Measurements from ENCODE around the gene GJA4. TPM values are rescaled to one million over a fixed set of nuclear protein-coding genes. Genes with fewer than 3 reads are reported as not detected.

GJA4 gene
- total RNA-seq, 1 experiment from 2014 or later: 1.4 TPM

GRCh38 chr1:34761176-34761761 lies 31.5 kb upstream of the GJA4 start:
- H2BK20ac ChIP-seq (ENCODE audit: low read depth, low read length, poor library complexity, severe bottlenecking): no peak overlapping the region
- no peak overlapping the region for H3K18ac ChIP-seq (ENCODE audit: insufficient read length, low read depth, low read length)
- no peak for DNase-seq
- no peak overlapping the region for H2BK120ac ChIP-seq (ENCODE audit: low read depth, low read length, poor library complexity, severe bottlenecking)
- no peaks in the 10 kb centered on the region for H3K79me2 ChIP-seq (ENCODE audit: insufficient read depth, low read length)
- WGBS (ENCODE audit: extremely low coverage, insufficient read length, low lambda C conversion rate): no CpG with 5 or more reads among the region's 33 CpGs
- H2BK15ac ChIP-seq (ENCODE audit: low read depth, low read length): no peak overlapping the region
- H4K91ac ChIP-seq (ENCODE audit: insufficient read length, low read depth, low read length): no peak overlapping the region
- H2AK5ac ChIP-seq (ENCODE audit: insufficient read length, low read length): no peak overlapping the region
- no peak overlapping the region for H3K23ac ChIP-seq (ENCODE audit: insufficient read length, low read depth, low read length)
- no peak overlapping the region; the same call in 1 of the 2 replicates for H3K14ac ChIP-seq (ENCODE audit: insufficient read depth, low read length)
- Mint-ChIP-seq H3K9me3 (no peaks in the 10 kb centered on the region; a peak in 1 of 5 replicates), H3K4me1 (peaks cover 22 to 24% of the 10 kb centered on the region in 2 experiments), H3K27me3 (ENCODE audit: low read depth) (peaks cover 6% of the 10 kb centered on the region), H3K4me3 (no peak overlapping the region), H3K27ac (no peak overlapping the region), H3K36me3 (ENCODE audit: insufficient read depth in 1 of 3, low read depth in 3 of 3) (no peaks in the 10 kb centered on the region; a peak in 1 of 7 replicates)
- H3K23me2 ChIP-seq (ENCODE audit: insufficient read length, low read depth, low read length, poor library complexity, severe bottlenecking): no peaks in the 10 kb centered on the region
- H2BK12ac ChIP-seq (ENCODE audit: insufficient read length, low read depth, low read length): no peak overlapping the region
- H3K79me1 ChIP-seq (ENCODE audit: insufficient read depth, low read depth, low read length, poor library complexity, severe bottlenecking): no peaks in the 10 kb centered on the region
- H3K27ac ChIP-seq (ENCODE audit: insufficient read length, low read depth, low read length): no peak overlapping the region
- no peaks in the 10 kb centered on the region for H3K27me3 ChIP-seq (ENCODE audit: insufficient read depth, low read length)
- H4K20me1 ChIP-seq (ENCODE audit: control insufficient read depth, insufficient read depth, insufficient read length): no peaks in the 10 kb centered on the region
- no peak overlapping the region for H3K9ac ChIP-seq (ENCODE audit: extremely low read depth, insufficient read length, low read length)
- no peak overlapping the region for H3T11ph ChIP-seq (ENCODE audit: low read length)
- no peak overlapping the region for H4K8ac ChIP-seq (replicated peaks; ENCODE audit: insufficient read length, low read depth, low read length)
- no peak overlapping the region for H3K4ac ChIP-seq (ENCODE audit: low read depth, low read length)
- no peak for TF ChIP-seq CTCF (conservative IDR thresholded peaks at IDR 0.05)
- H3K4me1 ChIP-seq (ENCODE audit: insufficient read depth, low read length): peaks cover 6% of the 10 kb centered on the region; the same call in 1 of the 2 replicates
- H3K56ac ChIP-seq (ENCODE audit: insufficient read length, low read depth, low read length): no peak overlapping the region
- H2BK5ac ChIP-seq (ENCODE audit: insufficient read length, low read length): no peak overlapping the region
- no peak overlapping the region for H3K4me2 ChIP-seq (ENCODE audit: insufficient read depth, insufficient read length, low read length)
- H4K5ac ChIP-seq (ENCODE audit: insufficient read length, low read depth, low read length): no peak overlapping the region
- H3K9me3 ChIP-seq (ENCODE audit: control insufficient read depth, low read depth, low read length): no peaks in the 10 kb centered on the region
- no peak overlapping the region for H2AFZ ChIP-seq (ENCODE audit: low read length)
